Ecto neural progenitor cell (in vitro differentiated cells): ENCODE measurements around the gene ADCK2.
"Not testable (repeated sequence)": the region's sequence is repeated elsewhere in the genome, so short reads cannot be mapped to it uniquely, and the experiment has no call there.

Source experiments
- DNase-seq: peaks from one replicate; pipeline ENCODE4 v3.0.0-alpha.2; 2018; ENCODE audit warnings: low spot score

Gene ADCK2

GRCh38 chr7:140645166-140645900, 27.4 kb upstream of the ADCK2 start:
- DNase-seq: no peak

DNA sequence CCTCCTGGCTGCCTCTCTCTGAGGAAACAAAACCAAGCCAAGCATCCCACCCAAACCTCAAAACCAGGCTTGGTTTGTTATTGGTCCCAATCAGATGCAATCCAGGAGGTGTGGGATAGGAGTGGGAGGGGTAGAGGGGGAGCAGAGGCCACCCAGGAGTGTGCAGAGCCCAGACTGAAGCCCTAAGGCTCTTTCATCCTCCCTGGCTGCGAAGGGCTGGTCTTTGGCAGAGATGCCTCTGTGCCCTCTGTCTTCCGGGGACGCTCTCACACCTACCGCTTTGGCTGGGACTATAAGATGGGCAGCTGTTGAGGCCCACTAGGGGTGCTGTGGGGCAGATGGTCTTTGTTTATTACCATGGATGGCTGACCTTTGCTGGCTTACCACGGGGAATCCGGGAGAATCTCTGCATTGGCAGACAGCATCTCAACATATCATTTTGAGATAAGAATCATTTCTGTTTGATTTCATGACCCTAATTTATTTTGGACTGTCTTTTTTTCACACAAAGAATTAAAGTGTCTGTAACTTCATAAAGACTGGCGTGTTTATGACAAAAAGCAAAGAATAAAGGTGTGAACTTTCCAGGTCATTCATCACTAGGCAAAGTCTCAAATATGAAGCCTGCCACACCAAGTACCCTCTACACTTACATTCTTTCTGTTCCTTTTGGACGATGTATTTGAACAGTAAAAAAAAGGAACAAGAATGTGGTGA, 25.7 kb upstream of the ADCK2 start:
- peak; percentile 77 for DNase-seq

- no peak for DNase-seq
Measured at GRCh38 chr7:140649556-140650205, 23.1 kb upstream of the ADCK2 start.

DNA sequence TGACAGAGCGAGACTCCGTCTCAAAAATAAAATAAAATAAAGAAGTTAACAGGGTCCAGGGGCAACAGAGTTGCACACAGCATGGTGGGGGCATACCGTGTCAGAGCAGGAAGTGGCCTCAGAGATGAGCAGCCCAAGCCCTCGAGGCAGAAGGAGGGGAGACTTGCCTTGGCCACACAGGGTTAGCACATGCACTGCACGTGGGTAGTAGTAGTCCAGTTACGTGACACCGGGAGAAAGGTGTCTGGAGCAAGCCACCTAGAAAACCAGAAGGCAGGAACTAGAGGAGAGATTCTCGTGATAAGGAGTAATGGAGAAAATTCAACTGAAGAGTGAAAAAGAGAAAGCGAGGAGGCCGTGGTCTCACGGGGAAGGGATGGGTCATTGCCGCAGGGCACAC, 22.4 kb upstream of the ADCK2 start:
- DNase-seq: no peak

DNA sequence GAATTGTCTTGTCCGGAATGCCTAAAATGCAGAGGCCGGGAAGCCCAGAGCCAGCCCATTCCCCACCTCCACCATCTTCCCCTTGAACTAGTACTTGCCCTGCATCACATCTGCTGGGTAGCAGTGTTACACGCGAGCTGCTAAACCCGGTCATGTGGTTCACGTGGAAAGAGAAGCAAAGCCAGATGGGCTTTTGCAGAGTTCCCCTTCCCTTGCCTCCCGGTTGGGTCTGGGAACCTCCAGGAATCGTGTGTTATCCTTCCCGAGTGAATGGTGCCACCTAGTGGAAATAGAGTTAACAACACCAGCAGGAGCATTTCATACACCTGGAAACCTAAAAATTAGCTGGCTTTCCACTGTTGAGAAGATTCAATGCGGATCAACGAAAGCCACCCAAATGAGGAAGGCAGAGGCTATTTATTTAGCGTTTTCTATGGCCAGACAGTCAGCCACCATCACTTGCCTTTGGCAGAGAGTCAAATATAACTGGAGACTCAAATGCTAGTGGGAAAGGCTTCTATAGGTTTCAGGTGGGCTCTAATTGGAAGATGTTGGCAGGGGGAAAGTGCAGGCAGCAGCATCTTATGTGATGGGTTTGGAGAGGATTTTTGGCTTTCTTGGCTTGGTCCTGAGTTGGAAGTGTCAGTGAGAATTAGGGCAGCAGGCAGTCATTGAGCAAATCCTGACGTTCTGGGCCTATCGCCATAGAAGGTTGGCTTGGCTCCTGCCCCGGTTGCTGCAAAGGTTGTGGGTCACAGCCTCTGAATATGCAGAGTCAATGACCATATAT, 19.2 kb upstream of the ADCK2 start:
- DNase-seq: peak; percentile 73

- no peak for DNase-seq
Measured at GRCh38 chr7:140654109-140654387, 18.7 kb upstream of the ADCK2 start.

GRCh38 chr7:140654661-140655060, 18.1 kb upstream of the ADCK2 start:
- no peak for DNase-seq

DNA sequence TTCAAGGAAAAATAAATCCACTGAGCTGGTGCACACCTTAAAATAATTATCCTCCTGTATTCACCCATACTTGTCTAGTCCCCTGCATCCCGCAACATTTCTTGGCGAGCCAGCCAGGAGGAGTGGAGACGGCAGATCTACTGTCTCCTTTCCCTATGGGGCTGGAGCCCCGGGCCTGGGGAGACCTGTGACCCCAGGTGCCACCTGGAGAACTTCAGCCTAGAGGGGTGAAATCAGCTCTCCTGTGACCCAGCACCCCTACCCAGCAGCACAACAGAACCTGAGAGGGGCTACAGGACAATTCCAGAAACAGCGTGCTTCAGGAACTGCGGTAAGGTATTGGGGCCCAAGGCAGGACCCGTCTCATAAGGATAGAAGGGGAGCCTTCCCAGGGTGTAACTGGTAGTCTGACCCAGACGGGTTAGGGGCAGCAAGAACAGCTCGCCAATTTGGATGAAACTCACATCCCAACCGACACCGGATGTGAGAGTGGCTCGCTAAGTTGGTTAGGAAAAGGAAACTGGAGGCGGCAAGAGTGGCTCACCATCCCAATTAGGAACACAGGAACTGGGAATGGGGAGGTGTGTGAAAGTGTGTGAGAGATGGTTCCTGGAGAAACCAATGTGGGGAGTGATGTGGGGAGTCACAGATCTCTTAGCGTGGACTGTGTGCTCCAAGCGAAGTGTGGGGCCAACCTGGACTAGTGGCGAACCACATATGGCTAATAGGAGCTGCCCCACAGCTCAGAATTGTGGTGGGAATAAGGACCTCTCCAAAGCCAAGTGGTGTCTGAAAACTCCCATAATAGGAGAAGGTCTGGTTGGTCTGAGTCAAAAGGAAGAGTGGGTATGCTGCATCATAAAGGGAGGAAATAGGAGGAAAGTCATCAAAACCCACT, 17.0 kb upstream of the ADCK2 start:
- no peak for DNase-seq

GRCh38 chr7:140656548-140657515, 15.9 kb upstream of the ADCK2 start:
- DNase-seq: no peak

GRCh38 chr7:140657891-140658290, 14.9 kb upstream of the ADCK2 start:
- DNase-seq: no peak

- no peak for DNase-seq
Measured at GRCh38 chr7:140659856-140660255, 12.9 kb upstream of the ADCK2 start.

- DNase-seq: no peak
Measured at GRCh38 chr7:140661124-140661523, 11.6 kb upstream of the ADCK2 start.

DNA sequence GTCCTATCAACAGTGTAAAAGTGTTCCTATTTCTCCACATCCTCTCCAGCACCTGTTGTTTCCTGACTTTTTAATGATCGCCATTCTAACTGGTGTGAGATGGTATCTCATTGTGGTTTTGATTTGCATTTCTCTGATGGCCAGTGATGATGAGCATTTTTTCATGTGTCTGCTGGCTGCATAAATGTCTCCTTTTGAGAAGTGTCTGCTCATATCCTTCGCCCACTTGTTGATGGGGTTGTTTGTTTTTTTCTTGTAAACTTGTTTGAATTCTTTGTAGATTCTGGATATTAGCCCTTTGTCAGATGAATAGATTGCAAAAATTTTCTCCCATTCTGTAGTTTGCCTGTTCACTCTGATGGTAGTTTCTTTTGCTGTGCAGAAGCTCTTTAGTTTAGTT, 9.8 kb upstream of the ADCK2 start:
- DNase-seq: not testable (repeated sequence)

DNA sequence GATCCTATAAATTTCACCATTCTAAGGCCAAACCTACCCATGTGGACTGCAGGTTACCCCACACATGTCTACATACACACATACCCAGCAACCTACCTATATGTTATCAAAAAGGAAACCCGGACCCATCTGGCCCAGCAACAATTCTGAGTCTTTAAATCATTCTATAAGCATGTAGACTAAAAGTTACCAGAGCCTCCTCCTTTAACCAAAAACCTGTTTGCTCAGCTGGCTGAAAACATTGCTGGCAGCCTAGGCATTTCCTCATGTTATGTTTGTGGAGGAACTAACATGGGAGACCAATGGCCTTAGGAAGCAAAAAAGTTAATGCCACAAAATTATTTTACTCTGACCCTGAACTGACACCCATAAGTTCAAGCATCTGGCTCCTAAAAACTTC, 5.3 kb upstream of the ADCK2 start:
- DNase-seq: no peak

DNA sequence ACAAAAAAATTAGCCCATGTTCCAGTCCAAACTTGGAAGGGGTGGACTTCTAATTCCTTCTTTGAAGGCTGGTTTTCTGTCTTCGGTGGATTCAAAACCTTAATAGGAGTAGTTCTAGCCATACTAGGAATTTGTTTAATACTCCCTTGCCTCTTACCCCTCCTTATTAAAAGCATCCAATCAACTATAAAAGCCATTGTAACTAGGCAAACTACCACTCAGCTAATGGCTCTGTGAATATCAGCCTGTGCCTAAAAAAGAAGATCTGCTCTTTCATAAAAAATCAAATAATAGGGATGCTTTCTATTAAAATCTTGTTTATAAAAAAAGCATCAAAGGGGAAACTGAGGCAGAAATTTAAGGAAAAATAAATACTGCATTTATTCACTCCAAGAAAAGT, 4.1 kb upstream of the ADCK2 start:
- DNase-seq: no peak

DNA sequence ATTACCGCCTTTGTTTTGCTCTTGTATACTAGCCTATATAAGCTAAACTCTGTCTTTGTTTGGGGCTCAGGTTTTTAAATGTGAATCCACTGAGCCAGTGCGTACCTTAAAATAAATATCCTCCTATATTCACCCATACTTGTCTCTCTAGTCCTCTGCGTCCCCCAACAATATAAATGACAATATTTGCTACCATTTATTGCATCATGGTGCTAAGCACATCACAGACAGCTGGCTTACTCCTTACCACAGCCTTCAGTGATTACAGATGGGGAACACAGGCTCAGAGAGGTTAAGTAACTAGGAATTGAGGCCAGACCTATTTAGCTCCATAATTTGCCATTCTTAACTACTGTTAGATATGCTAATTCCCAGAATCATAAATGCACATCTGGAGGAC, 3.4 kb upstream of the ADCK2 start:
- no peak for DNase-seq

DNA sequence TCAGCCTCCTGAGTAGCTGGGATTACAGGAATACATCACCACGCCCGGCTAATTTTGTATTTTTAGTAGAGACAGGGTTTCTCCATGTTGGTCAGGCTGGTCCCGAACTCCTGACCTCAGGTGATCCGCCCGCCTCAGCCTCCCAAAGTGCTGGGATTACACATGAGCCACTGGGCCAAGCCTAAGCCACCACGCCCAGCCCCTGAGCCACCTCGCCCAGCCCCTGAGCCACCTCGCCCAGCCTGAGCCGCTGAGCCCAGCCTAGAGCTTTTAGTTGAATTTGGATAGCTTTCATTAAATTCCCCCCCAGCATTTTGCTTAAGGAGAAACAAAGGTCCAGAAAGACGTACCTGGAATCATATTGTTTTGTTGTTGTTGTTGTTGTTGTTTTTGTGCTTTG, 2.9 kb upstream of the ADCK2 start:
- not testable (repeated sequence) for DNase-seq

DNA sequence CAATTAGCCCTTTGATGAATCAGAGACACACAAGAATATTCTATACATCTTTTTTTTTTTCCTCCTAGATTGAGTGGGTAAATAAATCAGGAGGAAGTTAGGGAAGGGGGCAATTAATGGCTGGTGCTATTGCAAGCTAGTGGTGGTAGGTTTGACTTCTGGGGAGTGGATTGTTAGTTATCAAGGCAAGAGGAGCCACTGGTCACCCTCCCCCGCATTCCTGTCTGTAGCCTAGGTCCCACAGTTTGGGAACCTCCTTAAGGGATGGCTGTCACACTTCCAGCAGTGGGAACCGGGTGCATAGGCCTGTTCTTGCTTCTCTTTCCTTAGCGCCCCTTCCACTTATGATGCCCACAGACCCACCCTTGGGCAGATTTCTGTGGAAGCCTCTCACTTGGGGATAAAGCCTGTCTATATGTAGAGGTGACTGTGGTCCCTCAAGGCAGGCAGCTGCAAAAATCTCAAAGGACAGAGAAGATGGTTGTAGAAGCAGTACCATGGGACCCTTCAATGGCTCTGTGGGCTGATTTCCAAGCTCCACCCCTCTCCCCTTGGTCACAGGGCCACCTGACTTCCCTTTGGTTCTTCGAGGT, 2.3 kb upstream of the ADCK2 start:
- DNase-seq: no peak

GRCh38 chr7:140671966-140672365, 779 bp upstream of the ADCK2 start:
- no peak for DNase-seq
